Skeletal muscle satellite cell (primary cell): ENCODE measurements around the gene OR10W1.

Source experiments
- H3K27me3 ChIP-seq: 2 replicates; pipeline ENCODE4 v1.7.0; 2013; ENCODE audit warnings: low read length; ENCODE audit not compliant: control insufficient read depth, insufficient read depth
- H3K36me3 ChIP-seq: 2 replicates; pipeline ENCODE4 v1.7.0; 2013; ENCODE audit warnings: mild to moderate bottlenecking, control low read depth, low read length; ENCODE audit not compliant: insufficient read depth
- H3K4me1 ChIP-seq: 2 replicates; pipeline ENCODE4 v1.7.0; 2013; ENCODE audit warnings: low read length; ENCODE audit not compliant: control insufficient read depth, insufficient read depth
- H3K4me2 ChIP-seq: 2 replicates; pipeline ENCODE4 v1.7.0; 2013; ENCODE audit warnings: mild to moderate bottlenecking, low read length
- H3K4me3 ChIP-seq: 2 replicates; pipeline ENCODE4 v1.7.0; 2013; ENCODE audit warnings: low read length
- H3K9ac ChIP-seq: 2 replicates; pipeline ENCODE4 v1.7.0; 2013; ENCODE audit warnings: mild to moderate bottlenecking, low read depth, low read length, moderate library complexity
- H3K9me3 ChIP-seq: replicated peaks from 2 replicates; pipeline ENCODE4 v1.7.0; 2013; ENCODE audit warnings: mild to moderate bottlenecking, control low read depth, low read length

Gene OR10W1

DNA sequence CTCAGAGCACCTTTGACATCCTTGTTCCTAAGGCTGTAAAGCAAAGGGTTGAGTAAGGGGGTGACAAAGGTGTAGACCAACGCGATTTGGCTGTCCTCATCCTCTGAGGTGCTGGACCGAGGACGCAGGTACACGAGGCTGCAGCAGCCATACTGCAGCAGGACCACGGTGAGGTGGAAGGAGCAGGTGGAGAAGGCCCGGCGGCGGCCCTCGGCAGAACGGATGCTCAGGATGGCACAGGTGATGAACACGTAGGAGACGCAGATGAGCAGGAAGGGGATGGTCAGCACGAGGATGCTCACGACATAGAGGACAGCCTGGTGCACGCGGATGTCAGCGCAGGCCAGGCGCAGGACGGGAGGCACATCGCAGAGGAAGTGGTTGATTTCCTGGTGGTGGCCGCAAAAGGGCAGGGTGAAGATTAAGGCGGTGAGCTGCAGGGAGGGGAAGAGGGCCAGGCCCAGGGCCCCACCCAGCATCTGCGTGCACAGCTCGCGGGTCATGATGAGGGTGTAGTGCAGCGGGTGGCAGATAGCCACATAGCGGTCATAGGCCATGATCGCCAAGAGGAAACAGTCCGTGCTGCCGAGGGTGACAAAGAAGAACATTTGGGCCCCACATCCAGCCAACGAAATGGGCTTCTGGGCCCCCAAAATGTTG, 40.0 kb downstream of the OR10W1 start:
- Histone ChIP-seq H3K36me3 (no peaks in the 10 kb centered on the region), H3K9me3 (no peaks in the 10 kb centered on the region), H3K9ac (no peak overlapping the region), H3K4me2 (no peak overlapping the region), H3K4me1 (no peaks in the 10 kb centered on the region), H3K4me3 (no peak overlapping the region), H3K27me3 (no peaks in the 10 kb centered on the region)

DNA sequence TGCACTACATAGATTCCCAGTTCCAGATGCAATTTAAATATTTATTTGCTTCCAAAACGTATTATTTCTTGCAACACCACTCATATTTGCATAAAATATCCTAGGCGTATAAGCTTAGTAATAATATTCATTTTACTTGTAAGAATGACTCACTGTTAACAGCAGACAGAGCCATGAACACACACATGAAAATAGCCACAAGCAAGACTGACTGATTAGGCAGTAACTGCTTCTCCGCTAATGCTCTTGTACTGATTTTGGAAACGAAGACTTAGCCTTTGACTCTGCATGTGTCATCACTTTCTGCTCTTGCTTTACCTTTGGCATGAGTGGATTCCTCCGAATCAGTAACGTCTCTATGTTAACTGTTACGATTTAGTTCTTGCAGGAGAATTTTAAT, 45.3 kb downstream of the OR10W1 start:
- Histone ChIP-seq H3K36me3 (no peaks in the 10 kb centered on the region), H3K9ac (no peak overlapping the region), H3K4me2 (no peak overlapping the region), H3K9me3 (no peaks in the 10 kb centered on the region), H3K4me1 (no peaks in the 10 kb centered on the region), H3K4me3 (no peak overlapping the region), H3K27me3 (no peaks in the 10 kb centered on the region)
